Chondrocyte (in vitro differentiated cells): ENCODE measurements around the gene PRAF2. TPM values are rescaled to one million over a fixed set of nuclear protein-coding genes. Genes with fewer than 3 reads are reported as not detected.

ENCODE experiments used
- DNase-seq: peaks from one replicate; pipeline ENCODE4 v3.0.0; 2021; ENCODE audit warnings: mixed read lengths, low spot score
- H3K27ac Mint-ChIP-seq: one replicate; pipeline ENCODE4 v1.8.0; 2021; ENCODE audit warnings: mild to moderate bottlenecking, moderate library complexity, mixed read lengths; ENCODE audit not compliant: unreplicated experiment
- H3K27me3 Mint-ChIP-seq: 2 replicates; pipeline ENCODE4 v1.8.0; 2021; ENCODE audit warnings: low read depth, mixed read lengths
- H3K36me3 Mint-ChIP-seq: 2 replicates; pipeline ENCODE4 v1.8.0; 2021; ENCODE audit warnings: low read depth, mixed read lengths
- H3K4me1 Mint-ChIP-seq: 2 replicates; pipeline ENCODE4 v1.8.0; 2021; ENCODE audit warnings: low read depth, mild to moderate bottlenecking, mixed read lengths
- H3K4me3 Mint-ChIP-seq: one replicate; pipeline ENCODE4 v1.8.0; 2021; ENCODE audit warnings: mild to moderate bottlenecking, moderate library complexity, mixed read lengths; ENCODE audit not compliant: unreplicated experiment
- H3K9me3 Mint-ChIP-seq: 2 replicates; pipeline ENCODE4 v1.8.0; 2021; ENCODE audit warnings: low read depth, mixed read lengths
- CTCF ChIP-seq: fragments of 200-600 bp; sonication (generic); IDR thresholded peaks from 2 replicates; pipeline ENCODE4 v1.5.0; 2021; ENCODE audit warnings: antibody characterized with exemption, mild to moderate bottlenecking, moderate library complexity
- total RNA-seq: library from RNA; stranded (reverse); gene quantifications from 3 replicates; pipeline ENCODE4 v1.2.1, GENCODE V29; 2021

Gene PRAF2
- total RNA-seq, 1 donor from 2014 or later: 51.9 TPM

GRCh38 chrX:49059681-49060085 lies 14.1 kb downstream of the PRAF2 start:
- Mint-ChIP-seq H3K9me3 (peaks cover 5% of the 10 kb centered on the region), H3K4me3 (no peak overlapping the region), H3K27ac (no peak overlapping the region), H3K4me1 (peaks cover 17% of the 10 kb centered on the region), H3K36me3 (no peaks in the 10 kb centered on the region), H3K27me3 (no peaks in the 10 kb centered on the region)
- no peak for DNase-seq
- no peak for TF ChIP-seq CTCF

GRCh38 chrX:49059201-49059600 lies 14.6 kb downstream of the PRAF2 start:
- no peak for TF ChIP-seq CTCF
- Mint-ChIP-seq H3K4me1 (peaks cover 22% of the 10 kb centered on the region), H3K27ac (no peak overlapping the region), H3K27me3 (no peaks in the 10 kb centered on the region), H3K9me3 (peaks cover 10% of the 10 kb centered on the region), H3K4me3 (no peak overlapping the region), H3K36me3 (no peaks in the 10 kb centered on the region)
- DNase-seq: no peak

- H3K9me3 Mint-ChIP-seq: peaks cover 14% of the 10 kb centered on the region
- no peak within 1 kb of the TSS for H3K4me3 Mint-ChIP-seq
- no peaks in the 10 kb centered on the region for H3K27me3 Mint-ChIP-seq
- H3K36me3 Mint-ChIP-seq: no peaks in the 10 kb centered on the region
- H3K27ac Mint-ChIP-seq: no peak within 1 kb of the TSS
- no peak for TF ChIP-seq CTCF
- no peak for DNase-seq
- peaks cover 25% of the 10 kb centered on the region for H3K4me1 Mint-ChIP-seq
Measured at GRCh38 chrX:49058794-49059193, 15.0 kb downstream of the PRAF2 start, which contains the start of gene CCDC120. TSS of gene CCDC120 (plus strand) at chrX:49058999. CDS start at chrX:49062042, 3,043 bp downstream.

DNA sequence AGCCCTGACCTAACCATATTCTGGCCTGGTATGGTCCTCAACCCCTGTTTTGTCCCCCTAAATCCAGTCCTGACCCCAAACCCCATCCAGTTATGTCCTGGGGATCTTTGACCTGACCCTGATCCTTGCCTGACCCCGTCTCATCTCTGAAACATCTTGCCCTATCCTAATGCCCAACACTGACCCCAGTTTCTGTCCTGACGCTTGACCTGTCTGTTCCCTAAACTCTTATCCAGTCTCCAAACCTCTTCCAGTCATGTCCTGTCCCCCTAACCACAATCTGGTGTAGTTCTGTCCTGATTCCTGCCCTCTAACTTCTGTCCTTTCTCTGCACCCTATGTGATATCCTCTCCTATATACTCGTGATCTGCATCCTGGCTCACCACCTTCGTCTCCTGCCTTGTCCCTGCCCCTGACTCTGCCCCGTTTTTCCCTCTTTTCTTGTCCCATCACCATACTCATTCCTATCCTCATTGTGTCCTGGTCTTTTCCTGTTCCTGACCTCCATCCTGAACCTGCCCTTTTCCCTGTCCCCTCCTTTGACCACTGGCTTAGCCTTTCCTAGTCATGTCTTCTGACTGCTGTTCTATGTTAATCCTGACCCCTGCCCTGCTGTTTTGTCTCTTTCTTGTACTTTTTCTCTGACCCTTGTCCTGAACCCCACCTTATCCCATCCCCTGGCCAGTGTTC lies 19.6 kb downstream of the PRAF2 start:
- H3K9me3 Mint-ChIP-seq: peaks cover 17% of the 10 kb centered on the region
- H3K27me3 Mint-ChIP-seq: no peaks in the 10 kb centered on the region
- no peak for TF ChIP-seq CTCF
- H3K27ac Mint-ChIP-seq: peak overlapping the region; percentile 74
- DNase-seq: no peak
- peak overlapping the region; percentile 76 for H3K4me3 Mint-ChIP-seq
- peaks cover 31% of the 10 kb centered on the region for H3K4me1 Mint-ChIP-seq
- peaks cover 1% of the 10 kb centered on the region for H3K36me3 Mint-ChIP-seq

GRCh38 chrX:49053223-49054072 lies 20.4 kb downstream of the PRAF2 start:
- H3K4me3 Mint-ChIP-seq: peak overlapping the region; percentile 76
- peaks cover 1% of the 10 kb centered on the region for H3K36me3 Mint-ChIP-seq
- no peak for TF ChIP-seq CTCF
- no peak for DNase-seq
- peaks cover 17% of the 10 kb centered on the region for H3K9me3 Mint-ChIP-seq
- H3K27ac Mint-ChIP-seq: peak overlapping the region; percentile 75
- peaks cover 31% of the 10 kb centered on the region for H3K4me1 Mint-ChIP-seq
- no peaks in the 10 kb centered on the region for H3K27me3 Mint-ChIP-seq
